AG20443 (cell line): Measurements from ENCODE around the gene FCHO2.
A peak's percentile ranks its signal among the peaks of the same experiment; 100 is the strongest.
"Not testable (repeated sequence)": the region's sequence is repeated elsewhere in the genome, so short reads cannot be mapped to it uniquely, and the experiment has no call there.

Experiments
- DNase-seq: peaks from one replicate; pipeline ENCODE4 v3.0.0; 2012; ENCODE audit warnings: low spot score, mixed read lengths

The FCHO2 gene, protein sequence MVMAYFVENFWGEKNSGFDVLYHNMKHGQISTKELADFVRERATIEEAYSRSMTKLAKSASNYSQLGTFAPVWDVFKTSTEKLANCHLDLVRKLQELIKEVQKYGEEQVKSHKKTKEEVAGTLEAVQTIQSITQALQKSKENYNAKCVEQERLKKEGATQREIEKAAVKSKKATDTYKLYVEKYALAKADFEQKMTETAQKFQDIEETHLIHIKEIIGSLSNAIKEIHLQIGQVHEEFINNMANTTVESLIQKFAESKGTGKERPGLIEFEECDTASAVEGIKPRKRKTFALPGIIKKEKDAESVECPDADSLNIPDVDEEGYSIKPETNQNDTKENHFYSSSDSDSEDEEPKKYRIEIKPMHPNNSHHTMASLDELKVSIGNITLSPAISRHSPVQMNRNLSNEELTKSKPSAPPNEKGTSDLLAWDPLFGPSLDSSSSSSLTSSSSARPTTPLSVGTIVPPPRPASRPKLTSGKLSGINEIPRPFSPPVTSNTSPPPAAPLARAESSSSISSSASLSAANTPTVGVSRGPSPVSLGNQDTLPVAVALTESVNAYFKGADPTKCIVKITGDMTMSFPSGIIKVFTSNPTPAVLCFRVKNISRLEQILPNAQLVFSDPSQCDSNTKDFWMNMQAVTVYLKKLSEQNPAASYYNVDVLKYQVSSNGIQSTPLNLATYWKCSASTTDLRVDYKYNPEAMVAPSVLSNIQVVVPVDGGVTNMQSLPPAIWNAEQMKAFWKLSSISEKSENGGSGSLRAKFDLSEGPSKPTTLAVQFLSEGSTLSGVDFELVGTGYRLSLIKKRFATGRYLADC

DNA sequence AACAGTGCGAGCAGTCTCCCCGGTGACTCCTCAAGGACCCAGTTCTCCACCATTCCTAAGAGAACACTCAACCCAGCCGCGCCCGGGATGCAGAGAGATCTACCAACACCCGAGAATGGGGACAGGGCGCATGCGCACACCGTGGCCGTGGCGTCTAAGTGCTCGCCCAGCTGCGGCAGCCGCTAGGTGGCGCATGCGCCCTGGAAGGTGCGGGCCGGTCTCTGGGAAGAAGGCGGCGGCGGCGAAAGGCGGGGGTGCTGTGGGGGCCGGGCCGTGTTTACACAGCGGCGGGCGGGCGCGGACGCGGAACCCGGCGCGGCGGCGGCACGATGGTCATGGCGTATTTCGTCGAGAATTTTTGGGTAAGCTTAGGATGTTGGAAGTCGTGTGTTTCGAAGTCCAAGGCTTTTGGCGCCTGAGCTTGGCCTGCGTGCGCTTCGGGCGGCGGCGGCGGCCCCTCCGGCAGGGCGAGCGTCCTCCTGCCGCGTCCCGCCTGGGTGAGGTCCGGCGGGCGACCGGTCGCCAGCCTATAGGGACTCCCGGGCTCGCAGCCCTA lies at the start of gene FCHO2:
FCHO2 (plus strand) TSS at position 274 of the 556 bp plus-strand sequence; CDS start at position 330, 56 bp downstream.
- DNase-seq, result peak; percentile 100

- DNase-seq, result no peak
These were observed 49.0 kb upstream of the FCHO2 start for GRCh38 chr5:72906806-72907205.

- DNase-seq, result no peak
These were observed 47.2 kb upstream of the FCHO2 start for GRCh38 chr5:72908664-72909063.

- DNase-seq, result no peak
These were observed 38.5 kb upstream of the FCHO2 start for GRCh38 chr5:72917371-72917776.

DNA sequence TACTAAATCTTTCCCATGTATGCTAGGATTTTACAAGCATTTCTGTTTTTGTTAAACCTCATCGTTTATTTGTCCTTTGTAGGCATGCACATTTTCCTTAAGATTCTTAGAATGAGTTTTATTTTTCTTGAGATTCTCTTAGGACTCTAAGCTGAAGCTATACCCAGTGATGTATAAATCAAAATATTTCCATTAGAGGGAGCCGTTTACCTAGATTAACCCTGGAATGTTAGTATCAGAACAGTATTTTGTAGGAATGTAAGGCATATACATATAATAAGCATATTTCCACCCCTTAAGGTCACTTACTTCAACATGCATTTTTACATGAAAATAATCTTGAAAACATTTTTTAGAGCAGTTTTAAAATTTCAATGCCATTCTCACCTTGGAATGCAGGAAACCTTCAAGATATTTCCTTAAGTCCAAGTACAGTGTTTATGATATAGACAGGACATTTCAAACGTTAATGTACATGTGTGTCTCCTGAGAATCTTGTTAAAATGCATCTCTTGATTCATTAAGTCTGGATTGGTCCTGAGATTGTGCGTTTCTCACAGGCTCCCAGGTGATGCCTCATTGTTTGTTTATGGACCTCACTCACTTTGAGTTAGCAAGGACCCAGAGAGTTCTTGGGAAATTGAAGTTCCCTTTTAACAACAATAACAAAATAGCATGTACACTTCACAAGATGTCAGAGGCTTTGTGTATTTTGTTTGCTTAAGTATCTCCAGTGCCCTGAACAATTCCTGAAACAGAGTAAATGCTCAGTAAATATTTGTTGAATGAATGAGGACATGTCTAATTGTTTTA lies 34.9 kb upstream of the FCHO2 start:
- no peak for DNase-seq

DNA sequence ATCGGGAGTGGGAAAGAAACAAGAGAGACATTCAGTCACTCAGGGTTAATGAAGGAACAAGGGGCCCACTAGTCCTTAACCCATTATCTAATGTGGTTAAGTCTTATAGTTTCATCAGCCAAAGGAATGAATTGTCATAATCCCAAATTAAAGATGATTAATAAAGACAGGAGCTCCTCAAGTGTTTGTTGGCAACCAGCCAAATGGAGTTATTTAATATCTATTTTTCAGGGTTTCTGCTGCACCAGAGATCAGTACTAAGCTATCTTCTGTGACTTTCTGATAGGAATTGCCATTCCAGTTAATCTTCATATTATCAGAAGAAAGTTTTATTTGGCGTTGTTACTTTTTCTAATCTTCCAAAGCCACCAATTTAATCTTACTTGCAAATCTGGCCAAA lies 34.0 kb upstream of the FCHO2 start:
- DNase-seq, result no peak

DNA sequence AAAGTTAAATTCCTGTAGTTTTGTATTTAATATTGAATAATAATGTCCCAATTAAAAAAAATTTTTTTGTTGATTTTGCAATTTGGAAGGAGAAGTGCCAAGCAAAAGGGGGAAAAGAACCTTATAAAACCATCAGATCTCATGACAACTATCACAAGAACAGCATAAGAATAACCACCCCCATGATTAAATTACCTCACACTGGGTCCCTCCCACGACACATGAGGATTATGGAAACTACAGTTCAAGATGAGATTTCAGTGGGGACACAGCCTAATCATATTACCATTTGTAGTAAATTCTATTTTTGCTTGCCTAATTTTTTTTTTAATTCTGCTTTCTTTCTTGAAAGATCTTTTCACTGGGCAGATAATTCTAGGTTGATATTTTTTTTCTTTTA lies 33.4 kb upstream of the FCHO2 start:
- DNase-seq, result no peak

- no peak for DNase-seq
These were observed 30.4 kb upstream of the FCHO2 start for GRCh38 chr5:72925336-72926010.

DNA sequence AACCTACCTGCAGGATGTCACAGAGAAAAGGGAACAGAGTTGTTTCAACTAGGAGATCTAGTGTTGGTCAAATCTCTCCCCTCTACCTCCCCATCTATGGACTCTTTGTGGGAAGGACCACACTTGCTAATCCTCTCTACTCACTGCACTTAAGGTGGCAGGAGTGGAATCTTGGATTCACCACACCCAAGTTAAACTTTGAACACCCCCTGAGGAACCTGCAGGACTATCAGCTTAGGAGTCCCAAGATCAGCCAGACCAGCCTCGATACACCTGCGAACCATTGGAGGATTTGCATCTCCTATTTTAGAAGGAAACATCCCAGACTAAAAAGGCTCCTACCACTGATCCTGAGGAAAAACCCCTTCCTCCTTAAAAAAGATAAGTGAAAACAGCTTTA lies 23.2 kb upstream of the FCHO2 start:
- DNase-seq, result not testable (repeated sequence)

DNA sequence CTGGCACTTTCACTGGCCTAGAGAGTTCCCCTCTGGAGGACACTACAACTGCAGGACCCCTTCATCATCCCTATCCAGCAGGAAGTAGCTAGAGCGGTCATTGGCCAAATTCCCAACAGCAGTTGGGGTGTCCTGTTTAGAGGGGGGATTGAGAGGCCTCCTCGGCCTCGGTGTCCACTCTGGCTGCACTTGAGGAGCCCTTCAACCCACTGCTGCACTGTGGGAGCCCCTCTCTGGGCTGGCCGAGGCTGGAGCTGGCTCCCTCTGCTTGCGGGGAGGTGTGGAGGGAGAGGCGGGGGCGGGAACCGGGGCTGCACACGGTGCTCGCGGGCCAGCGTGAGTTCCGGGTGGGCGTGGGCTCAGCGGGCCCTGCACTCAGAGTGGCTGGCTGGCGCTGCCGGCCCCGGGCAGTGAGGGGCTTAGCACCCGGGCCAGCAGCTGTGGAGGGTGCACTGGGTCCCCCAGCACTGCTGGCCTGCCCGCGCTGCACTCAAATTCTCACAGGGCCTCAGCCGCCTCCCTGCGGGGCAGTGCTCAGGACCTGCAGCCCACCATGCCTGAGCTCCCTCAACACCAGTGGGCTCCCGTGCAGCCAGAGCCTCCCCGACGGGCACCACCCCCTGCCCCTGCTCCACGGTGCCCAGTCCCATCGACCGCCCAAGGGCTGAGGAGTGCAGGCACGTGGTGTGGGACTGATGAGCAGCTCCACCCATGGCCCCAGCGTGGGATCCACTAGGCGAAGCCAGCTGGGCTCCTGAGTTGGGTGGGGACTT lies 20.7 kb upstream of the FCHO2 start:
- not testable (repeated sequence) for DNase-seq

DNA sequence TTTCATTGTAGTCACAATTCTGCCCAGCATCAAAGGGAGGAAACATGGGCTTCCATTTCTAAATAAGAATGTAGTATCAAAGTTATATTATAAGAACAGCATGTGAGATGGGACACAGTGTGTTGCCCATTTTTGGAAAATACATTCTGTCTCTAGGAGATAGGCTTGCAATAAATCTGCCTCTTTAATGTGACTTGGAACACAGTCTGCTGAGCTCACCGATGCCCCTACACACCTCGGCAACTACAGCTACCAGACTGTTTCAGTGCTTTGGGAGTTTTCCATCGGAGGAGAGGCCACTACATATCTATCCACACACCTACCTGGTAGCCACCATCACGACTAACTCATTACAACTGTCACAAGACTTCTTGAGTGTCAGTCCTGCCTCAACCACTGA lies 18.9 kb upstream of the FCHO2 start:
- DNase-seq, result no peak

GRCh38 chr5:72937517-72938061 lies 18.3 kb upstream of the FCHO2 start:
- DNase-seq, result no peak

DNA sequence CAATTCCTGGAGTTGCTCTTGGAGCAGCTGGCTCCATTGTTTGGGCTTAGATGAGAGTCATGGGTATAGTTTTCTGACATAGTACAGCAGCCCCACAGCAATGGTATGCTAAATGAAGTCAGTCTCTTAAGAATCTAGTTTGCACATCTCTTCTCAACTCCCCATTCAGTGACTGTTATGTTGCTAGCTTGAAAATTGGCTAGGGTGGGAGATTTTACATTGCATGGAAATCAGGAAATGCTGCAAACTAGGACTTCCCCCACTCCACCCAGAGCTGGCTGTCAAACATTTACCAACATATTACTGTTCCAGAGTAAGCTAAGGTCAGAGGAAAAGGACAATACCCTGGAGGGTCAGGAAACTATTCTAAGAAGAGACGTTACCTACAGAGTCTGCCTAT lies 17.6 kb upstream of the FCHO2 start:
- DNase-seq, result no peak

DNA sequence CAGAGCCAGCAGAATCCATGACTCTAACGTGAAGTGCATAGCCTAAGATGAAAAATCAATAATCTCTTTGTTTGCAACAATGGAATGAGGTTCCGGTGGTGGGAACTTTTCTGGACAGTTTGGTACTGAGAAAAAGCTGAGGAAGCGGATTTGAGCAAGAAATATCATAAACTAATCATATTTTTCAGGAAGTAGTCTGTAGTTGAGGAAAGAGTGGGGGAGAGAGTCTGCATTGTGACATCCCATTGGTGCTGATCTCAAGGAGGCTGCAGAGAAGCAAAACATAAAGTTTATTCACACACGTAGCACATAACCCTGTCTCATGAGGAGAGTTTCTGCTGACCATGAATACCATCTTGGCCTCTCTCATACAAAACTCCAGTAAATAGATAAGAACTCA lies 15.8 kb upstream of the FCHO2 start:
- DNase-seq, result no peak

DNA sequence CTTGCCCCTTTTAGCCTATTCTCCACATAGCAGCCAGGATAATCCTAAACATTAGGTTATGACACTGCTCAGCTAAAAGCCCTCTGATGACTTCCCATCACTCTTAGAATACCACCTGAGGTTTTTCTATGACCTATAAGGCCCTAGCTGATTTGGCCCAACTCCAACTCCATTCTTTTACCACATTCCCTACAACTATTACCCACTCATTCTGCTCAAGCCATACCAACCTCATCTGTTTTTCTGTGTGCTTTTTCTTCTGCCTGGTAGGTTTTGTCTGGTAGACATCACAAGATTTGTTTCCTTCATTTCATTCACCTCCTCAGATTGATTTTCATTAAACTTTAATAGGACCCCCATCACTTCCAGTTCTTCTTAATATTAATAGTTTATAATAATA lies 12.5 kb upstream of the FCHO2 start:
- no peak for DNase-seq

- DNase-seq, result no peak
These were observed 8.3 kb upstream of the FCHO2 start for GRCh38 chr5:72947498-72947897.

DNA sequence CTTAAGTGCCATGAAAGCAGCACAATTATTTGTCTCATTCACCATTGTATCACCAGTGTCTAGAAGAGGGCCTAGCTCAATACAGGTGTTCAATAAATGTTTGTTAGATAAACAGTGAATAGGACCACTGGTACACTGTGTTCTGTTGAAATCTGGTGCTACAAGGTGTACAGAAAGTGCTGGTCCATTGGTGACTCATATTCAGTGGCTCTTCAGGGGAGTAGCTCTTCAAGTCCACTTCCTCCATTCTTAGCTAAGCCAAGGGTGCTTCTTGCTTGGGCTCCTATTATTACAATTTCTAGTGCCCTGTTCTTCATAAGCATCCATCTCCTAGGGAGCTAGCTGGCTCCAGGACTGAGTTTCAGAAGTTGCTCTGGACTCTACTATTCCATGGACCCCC lies 6.4 kb upstream of the FCHO2 start:
- no peak for DNase-seq

- peak; percentile 65 for DNase-seq
These were observed 4.0 kb upstream of the FCHO2 start for GRCh38 chr5:72951671-72952468.

GRCh38 chr5:72954389-72954788 lies 1.5 kb upstream of the FCHO2 start:
- DNase-seq, result no peak
